GM12892 (cell line): ENCODE data around the gene COL4A1.

Experiments
- POLR2A ChIP-seq: IDR thresholded peaks from 2 replicates; pipeline ENCODE4 v1.6.1; 2011; ENCODE audit warnings: low read depth, low read length, control low read depth
- POLR2AphosphoS5 ChIP-seq: IDR thresholded peaks from 2 replicates; pipeline ENCODE4 v1.6.1; 2011; ENCODE audit warnings: low read depth, low read length, control low read depth

- TF ChIP-seq POLR2AphosphoS5 (no peak), POLR2A (no peak)
Observed at GRCh38 chr13:110197026-110197425, 109.9 kb downstream of the COL4A1 start.
